GM04503 (cell line): ENCODE data around the gene MICOS13.
"Not testable (repeated sequence)": the region's sequence is repeated elsewhere in the genome, so short reads cannot be mapped to it uniquely, and the experiment has no call there.

Source experiments
- DNase-seq: peaks from one replicate; pipeline ENCODE4 v3.0.0-alpha.2; 2012; ENCODE audit warnings: low read depth

MICOS13 gene

DNA sequence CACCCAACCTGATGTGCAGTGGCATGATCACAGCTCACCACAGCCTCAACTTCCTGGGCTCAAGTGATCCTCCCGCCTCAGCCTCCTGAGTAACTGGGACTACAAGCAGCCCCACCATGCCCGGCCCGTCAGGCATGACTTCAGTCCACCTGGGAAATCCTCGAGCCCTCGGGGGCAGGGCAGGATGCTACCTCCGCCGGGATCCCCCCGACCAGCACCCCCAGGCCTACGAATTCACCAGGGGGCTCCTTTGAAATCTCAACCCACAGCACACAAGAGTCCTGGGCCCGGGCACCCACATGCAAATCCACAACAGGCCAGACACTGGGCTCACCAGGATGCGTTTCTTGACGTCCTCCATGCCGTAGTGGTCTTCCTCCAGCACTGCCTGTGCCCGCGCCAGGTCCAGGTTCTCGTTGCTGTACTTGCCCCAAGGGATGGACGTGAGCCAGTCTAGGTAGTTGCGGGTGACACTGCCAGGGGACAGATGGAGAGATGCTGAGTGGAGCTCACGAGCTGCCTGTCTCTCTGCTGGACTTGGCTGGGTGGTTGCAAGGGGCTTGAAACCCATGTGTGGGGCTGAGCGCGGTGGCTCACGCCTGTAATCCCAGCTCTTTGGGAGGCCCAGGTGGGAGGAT is 20.3 kb upstream of the MICOS13 start:
- no peak for DNase-seq

DNA sequence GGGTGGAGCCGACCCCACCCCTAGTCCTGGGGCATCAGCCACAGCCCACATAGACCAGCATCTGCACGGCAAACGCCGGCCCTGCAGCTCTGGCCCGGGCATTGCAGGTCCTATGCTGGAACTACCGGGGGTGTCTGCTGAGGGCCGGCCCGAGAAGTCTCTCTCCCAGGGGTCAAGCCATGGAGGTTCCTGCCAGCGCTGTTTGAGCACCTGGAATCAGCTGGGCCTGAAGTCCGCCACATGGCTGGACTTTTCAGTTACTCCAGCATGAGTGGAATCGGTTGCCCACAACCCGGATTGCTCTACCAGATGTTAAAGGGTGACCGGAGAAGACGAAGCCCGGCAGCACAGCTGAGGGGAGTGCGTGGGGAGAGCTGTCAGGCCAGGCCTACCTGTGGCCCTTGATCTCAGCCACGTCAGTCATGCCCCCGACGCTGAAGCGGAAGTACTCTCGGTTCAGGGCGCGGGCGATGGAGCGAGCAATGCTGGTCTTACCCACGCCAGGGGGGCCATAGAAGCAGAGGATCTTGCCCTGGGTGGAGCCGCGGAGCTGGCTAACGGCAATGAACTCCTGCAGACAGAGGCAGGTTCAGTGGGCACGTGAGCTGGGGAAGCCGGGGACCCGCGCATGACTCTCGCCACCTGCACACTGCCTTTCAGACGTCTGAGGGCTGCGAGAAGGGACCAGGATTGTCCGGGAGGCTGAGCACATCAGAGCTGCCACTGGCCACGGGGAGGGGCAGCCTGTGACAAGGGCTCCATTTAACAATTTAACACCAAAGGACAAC is 18.5 kb upstream of the MICOS13 start:
- no peak for DNase-seq

DNA sequence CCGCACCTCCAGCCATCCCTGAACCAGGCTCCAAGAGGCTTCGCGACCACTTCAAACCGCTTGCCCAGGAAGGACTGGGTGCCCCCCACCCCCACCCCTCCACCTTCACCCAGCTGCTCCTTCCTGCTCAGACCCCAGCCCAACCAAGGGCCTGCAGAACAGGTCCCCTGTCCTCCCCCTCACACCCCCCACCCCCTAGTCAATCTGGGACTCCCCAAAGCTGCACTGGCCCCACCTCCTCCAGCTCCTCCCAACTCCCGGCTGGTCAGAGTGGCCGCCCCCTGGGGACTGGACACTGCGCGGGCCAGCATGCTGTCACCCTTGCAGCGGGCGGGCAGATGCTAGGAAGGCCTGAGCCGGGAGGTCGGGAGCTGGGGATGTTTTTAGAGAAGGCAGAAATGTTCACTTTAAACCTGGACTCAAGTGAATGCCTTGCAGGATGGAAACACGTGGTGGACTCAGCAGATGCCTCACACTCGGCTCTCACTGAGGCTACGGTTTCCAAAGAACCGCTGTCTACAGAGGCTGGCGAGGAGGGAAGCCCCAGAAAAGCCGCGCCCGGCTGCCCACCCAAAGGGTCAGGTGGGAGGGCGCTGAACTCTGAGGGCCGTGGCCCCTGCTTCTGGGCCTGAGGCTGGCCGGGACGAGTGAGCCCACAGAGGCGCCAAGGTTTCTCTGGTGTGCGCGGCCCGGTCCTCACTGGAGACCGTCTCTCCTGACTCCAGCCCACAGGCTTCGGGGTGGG is 17.7 kb upstream of the MICOS13 start:
- no peak for DNase-seq

DNA sequence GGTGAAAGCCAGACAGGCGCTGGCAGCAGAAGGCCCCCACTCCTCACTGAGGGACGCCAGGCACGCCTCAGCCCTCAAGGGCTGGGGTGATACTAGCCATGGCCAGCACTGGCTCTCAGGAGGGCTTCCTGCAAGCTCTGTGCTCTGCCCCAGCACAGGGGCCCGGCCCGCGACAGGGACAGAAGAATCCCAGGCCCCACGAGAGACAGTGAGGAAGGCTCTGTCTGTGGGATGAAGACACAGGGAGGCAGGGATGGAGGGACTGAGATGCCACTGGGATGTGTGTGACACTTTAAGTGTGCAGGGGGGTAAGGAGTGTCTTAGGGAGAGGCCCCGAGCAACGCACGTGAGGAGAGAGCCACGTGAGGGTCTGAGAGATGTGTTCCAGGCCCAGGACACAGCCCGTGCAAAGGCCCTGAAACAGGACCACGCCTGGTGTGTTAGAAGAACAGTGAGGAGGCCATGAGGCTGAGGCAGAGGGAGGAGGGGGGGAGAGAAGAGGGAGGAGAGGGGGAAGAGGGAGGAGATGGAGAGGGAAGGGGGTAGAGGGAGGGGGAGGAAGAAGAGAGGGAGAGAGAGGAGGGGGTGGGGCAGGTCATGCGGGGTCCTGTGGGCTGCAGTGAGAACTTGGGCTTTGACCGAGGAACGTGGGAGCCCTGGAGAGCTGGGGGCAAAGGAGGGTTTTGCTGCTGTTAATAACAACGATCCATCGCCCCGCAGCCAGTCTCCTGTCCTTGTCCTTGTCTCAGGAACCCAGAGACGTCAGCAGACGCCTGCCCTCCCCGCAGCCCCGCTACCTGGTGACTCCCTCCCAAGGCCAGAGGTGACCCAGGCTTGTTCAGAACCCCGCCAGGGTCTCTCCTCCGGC is 16.9 kb upstream of the MICOS13 start:
- no peak for DNase-seq

DNA sequence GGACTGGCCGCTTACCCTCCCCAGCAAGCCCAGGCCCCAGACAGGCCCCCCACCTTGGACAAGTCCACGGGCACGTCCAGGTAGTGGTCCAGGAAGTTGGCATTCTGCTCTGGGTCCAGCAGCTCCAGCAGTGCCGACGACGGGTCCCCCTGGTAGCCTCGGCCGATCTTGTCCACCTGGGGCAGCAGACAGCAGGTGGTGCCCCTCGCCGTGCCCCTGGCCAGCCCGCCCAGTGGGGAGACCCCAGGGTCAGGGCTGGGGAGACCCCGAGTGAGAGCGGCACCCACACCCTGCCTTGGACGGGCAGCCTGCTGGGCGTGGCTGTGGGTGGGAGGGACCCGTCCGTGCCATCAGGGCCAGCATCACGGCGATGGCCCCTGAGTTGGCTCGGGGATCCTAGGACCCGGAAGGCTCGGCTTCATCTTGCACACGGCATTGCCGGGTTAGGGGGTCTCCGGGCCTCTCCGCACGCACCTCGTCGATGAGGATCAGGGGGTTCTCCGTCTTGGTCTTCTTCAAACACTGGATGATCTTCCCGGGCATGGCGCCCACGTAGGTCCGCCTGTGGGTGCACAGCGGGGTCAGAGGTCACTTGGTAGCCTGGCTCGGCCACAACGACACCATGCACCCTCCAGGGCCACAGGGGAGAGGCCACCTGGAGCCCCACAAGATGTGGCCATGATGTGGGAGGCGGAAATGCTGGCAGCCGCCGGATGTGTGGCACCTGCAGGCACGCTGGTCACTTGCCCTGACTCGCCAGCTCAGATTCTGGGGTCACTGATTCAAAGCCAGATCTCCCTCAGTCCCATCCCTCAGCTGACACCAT is 16.1 kb upstream of the MICOS13 start:
- DNase-seq, result no peak

DNA sequence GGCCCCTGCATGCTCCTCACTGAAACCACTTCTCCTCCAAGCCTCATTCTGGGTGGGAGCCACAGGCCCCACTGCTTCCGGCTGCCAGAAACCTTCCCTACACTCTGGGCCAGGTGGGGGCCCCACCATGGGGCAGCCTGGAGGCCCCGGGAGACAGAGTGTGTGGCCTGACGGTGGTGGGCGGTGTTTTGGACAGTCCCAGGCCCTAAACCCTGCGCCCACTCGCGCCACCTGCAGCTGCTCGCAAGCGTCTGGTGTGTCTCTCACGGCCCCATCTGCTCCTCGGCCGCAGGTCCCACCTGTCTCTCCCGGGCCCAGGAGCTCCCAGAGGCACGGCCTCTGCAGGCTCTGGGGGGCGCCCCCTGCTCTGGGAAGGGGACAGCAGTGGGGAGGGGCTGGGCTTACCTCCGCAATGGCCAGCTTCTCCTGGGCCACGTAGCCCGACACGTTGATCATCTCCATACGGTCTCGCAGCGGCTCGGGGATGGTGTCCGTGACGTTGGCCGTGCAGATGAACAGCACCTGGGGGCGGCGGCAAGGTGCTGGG is 15.4 kb upstream of the MICOS13 start:
- DNase-seq, result no peak

DNA sequence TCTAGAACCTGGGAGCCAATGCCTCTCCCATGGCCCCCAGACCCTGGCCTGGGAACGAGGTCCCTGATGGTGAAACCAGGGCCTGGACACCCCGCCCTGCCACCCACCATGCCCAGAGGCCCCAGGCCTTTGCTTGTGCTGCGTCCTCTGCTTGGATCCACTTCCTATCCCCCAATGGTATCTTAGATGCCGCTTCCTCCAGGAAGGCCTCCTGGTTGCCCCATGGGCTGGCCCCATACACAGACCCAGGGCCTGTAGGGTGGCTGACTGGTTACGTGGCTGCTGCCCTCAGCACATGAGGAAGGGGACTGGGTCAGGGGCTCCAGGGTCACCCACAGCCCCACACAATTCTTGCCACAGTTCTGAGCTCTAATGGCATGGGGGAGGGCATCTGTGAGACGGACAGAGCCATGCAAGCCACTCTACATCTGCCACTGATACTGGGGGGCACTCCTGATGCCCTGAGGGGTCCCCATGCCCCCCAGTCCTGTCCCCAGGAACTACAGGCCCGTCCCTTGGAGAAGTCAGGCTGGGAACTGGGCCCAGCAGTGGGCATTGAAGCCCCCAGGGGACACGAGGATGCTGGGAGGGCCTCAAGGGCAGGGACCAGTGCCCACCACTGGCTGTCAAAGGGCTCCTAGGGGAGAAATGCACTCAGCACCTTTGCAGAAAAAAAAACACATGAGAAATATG is 14.8 kb upstream of the MICOS13 start:
- DNase-seq, result no peak

DNA sequence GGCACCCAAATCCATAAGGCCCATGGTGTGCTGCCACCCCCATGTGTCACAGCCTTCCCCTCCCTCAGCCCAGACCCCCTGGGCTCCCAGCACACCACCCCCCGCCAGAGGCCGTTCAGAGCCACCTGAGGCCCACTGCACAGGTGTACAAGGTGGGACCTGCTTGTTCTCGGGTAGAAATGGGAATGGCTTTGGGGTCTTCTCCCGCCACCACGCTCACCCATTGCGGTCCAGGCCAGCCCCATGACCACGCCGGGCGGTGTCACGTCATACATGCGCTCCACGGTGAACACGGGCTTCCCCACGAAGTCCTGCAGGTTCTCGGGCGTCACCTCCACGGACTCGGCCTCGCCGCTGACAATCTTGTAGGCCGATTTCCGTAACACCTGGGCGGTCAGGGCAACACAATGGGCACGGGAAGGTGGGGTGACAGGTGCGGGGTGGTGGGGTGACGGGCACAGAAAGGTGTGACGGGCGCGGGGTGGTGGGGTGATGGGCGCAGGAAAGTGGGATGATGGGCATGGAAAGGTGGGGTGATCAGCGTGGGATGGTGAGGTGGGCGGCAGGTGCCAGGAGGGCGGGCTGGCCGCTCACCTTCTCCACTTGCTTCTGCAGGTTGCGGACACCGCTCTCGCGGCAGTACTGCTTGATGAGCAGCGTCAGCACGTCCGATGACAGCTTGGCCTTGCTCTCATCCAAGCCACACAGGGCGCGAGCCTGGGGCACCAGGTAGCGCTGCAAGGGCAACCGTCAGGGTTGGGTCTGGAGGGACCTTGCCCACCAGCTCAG is 14.0 kb upstream of the MICOS13 start:
- no peak for DNase-seq

DNA sequence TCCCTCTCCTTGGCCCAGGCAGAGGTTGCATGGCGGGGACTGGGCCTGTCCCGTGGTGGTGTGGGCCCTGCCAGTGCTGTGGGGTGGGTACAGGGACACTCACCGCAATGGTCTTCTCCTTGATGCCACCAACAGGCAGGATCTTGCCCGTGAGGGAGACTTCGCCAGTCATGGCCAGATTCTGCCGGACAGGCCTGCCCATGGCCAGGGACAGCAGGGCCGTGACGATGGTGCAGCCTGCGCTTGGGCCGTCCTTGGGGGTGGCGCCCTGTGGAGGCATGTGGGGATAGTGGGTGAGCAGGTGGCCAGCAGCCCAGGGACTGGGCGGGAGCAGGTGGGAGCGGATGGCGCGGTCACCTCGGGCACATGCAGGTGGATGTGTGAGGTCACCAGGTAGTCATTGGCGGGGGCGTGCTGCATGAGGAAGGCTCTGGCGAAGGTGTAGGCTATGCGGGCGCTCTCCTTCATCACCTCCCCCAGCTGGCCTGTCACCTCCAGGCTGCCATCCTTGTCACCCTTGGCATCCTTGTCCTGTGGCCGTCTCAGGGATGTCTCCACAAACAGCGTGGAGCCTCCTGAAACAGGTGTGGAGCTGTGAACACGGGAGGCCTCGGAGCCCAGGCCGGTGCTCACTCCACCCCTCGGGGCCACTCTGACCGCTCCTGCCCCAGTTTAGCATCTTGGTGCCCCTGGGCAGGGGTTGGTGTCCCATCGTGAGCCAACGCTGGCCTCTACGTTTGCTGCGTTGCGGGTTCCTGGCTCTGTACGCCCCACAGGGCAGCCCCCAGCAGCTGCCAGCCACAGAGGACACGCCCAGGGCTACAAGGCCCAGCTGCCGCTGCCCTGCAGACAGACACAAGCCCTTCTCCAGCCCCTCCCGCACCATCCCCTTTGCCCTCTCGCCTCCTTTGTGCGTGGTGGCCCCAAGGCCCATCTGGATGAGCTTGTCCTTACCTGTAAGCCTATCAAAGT is 13.2 kb upstream of the MICOS13 start:
- no peak for DNase-seq

DNA sequence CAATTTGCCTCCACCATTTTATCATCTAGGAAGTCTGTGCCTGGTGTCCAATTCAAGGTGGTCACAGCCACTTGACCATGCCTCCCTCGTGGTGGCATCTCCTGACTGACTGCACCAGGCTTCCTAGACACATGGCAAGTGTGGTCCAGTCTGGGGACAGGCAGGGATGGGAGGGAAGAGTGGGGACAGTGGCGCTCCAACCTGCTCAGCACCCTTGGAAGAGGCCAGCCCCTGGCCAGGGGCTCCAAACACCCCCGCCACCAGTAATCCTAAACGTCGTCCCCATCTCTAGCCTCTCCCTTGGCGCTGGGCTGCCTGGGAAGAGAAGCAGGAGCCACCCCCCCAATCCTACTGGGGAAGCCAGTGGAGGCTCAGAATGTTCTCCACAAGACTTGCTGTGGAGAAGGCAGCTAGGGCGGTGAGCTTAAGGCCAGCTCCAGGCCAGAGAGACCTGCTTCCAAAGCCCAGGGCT is 12.4 kb upstream of the MICOS13 start:
- DNase-seq, result no peak

DNA sequence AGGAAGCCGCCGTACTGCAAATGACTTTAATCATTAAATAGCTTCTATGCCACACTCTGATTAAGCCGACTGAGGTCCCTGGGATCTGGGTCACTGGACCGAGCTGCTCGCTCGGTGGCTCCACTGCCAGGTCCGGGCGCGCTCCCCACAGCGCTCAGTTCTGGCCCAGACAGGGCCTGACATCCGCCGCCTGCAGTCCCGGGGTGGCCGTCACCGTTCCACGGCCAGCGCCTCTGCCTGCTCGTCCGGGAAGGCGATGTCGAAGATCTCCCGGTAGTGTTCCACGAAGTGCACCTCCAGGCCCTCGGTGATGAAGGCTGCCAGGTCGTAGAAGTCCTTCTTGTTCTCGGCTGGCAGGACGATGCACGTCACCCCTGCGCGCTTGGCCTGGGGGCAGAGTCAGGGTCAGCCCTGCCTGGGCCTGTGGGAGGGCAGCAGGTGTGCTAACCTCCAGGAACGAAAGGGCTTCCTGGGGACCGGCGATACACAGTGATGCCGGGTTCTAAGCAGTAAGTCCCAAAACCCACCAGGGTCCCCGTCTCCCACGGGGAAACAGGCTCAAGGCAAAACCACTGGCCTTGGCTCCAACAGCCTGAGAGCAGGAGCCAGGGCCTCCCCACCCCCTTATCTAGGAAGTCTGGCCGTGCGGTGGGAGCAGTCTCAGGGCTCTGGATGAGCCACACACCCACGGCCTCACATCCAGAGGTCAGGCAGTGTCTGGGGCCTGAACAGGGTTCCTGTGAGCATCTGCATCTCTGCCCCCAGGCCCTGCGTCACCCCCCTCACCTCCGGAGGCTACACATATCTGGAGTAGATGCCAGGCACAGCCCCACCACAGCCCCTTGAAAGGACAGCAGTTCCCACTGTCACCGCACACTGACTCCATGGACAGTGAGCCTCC is 11.8 kb upstream of the MICOS13 start:
- DNase-seq, result no peak

DNA sequence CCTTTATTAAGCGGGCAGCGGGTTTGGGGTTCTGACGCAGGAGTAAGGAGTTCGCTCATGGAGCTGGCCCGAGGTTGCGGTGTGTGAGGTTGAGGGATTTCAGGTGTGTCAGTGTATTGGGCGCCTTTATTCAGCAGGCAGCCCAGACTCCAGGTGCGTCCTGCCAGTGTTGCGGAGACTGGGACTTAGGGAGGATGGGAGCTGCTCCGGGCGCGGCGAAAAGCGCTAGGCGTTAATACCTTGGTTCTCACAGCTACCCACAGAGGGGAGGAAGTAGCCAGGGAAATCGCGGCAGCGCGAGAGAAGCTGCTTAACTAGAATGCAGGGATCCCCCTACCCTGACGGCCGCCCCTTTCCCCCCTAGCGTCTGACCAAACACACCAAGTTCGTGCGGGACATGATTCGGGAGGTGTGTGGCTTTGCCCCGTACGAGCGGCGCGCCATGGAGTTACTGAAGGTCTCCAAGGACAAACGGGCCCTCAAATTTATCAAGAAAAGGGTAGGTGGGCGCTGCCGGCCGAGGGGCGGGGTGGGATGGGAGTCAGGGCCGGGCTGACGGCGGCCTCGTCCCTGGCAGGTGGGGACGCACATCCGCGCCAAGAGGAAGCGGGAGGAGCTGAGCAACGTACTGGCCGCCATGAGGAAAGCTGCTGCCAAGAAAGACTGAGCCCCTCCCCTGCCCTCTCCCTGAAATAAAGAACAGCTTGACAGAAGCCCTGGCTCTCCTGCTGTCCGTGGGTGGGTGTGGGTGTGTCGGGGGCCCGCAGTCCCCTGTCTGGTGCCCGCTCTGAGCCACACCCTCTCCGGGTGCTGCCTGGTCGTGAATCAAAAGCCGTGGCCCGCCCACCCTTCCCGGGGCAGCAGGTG is 10.9 kb upstream of the MICOS13 start:
- DNase-seq, result no peak

DNA sequence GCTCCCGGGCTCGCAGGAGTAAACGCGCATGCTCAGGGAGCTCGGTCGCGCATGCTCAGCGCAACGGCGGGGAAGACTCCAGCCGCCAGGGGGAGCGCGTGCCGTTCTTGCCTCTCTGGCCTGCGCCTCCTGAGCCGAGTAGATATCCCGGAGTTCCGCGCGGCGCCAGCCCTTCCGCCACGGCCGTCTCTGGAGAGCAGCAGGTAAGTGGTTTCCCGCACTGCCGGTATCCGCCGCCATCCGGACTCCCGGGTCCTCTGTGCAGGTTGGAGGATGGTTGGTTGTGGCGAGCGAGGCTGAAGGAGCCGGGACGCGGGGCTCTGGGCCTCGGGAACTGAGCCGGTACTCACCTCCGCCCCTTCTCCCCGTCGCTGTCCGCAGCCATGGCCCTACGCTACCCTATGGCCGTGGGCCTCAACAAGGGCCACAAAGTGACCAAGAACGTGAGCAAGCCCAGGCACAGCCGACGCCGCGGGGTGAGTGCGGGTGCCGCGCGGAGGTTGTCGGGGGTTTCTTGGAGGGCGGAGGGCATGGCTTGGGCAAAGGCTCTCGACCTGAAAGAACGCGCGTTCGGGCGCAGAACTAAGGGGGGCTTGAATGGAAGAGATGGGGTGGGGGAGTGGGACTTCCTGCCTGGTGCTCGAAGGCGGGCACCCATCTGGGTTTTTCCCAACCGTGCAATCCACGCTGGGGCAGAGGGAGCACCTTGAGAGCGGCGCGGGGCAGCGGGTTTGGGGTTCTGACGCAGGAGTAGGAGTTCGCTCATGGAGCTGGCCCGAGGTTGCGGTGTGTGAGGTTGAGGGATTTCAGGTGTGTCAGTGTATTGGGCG is 10.0 kb upstream of the MICOS13 start, which contains the start of gene RPL36:
TSS of gene RPL36 (plus strand) at position 171 of the 830 bp plus-strand sequence. CDS start at position 384, 213 bp downstream.
- peak; percentile 75 for DNase-seq

DNA sequence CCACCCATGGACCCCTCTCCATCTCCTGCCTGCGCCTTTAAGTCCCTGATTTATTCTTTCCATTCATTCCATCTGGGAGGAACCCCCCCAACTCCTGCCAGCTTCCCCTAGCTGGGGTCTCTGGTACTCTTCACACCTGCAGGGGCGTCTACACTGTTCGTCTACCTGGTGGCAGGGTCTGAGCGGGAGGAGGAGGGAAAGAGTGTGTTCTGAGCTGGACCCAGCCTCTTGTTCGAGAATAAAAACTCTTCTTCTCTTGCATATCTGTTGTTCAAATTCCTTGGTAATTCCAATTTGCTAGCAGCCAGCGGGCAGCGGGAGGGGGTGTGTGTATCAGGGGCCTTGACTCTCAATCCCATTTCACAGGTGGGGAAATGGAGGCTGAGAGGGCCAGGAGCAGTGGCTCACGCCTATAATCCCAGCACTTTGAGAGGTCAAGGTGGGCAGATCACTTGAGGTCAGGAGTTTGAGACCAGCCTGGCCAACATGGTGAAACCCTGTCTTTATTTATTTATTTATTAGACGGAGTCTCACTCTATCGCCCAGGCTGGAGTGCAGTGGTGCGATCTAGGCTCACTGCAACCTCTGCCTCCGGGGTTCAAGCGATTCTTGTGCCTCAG is 8.1 kb upstream of the MICOS13 start:
- DNase-seq, result not testable (repeated sequence)
